ENCODE measurements around the gene SLC2A4RG. TPM values are rescaled to one million over a fixed set of nuclear protein-coding genes. Genes with fewer than 3 reads are reported as not detected.
"Not testable (repeated sequence)": the region's sequence is repeated elsewhere in the genome, so short reads cannot be mapped to it uniquely, and the experiment has no call there.

Gene SLC2A4RG
- total and polyA plus RNA-seq, 2 of the 4 experiments (the other 2 are of a cell fraction), result 5.0 to 50.3 TPM

DNA sequence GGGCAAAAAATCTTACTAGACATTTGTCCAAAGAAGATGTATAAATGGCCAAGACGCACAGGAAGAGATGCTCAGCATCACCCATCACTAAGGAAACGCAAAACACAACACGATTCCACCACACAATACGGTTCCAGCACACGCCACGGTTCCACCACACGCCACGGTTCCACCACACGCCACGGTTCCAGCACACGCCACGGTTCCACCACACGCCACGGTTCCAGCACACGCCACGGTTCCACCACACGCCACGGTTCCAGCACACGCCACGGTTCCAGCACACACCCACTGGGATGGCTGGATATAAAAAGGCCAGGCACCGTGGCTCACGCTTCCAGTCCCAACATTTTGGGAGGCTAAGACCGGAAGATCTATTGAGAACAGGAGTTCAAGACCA, 37.3 kb downstream of the SLC2A4RG start:
- ATAC-seq (ENCODE audit: low read depth); H2AK5ac ChIP-seq (ENCODE audit: low read depth, low read length); H4K5ac ChIP-seq (ENCODE audit: low read depth, low read length); H3K4me1 ChIP-seq (ENCODE audit: control insufficient read depth, insufficient read depth, low read length); H4K91ac ChIP-seq (ENCODE audit: insufficient read depth, low read depth, low read length); in situ Hi-C loops (cut with MboI; ENCODE audit: low sequenced_read_pairs); H3K9me1 ChIP-seq (ENCODE audit: insufficient read depth, low read length); H4K8ac ChIP-seq (ENCODE audit: low read depth in 2 of 2, low read length in 2 of 2); H3K14ac ChIP-seq (replicated peaks; ENCODE audit: low read depth, low read length); H3K4ac ChIP-seq (ENCODE audit: low read depth, low read length); DNase-seq; H3K9ac ChIP-seq (ENCODE audit: low read depth, low read length); H2BK20ac ChIP-seq (ENCODE audit: low read depth, low read length); H3K4me2 ChIP-seq (ENCODE audit: low read depth, low read length); H3K56ac ChIP-seq (ENCODE audit: extremely low read depth, insufficient read depth, low read length); H2AK9ac ChIP-seq (replicated peaks; ENCODE audit: low read depth, low read length, poor library complexity); H2AFZ ChIP-seq (replicated peaks; ENCODE audit: low read length, poor library complexity); H3K23ac ChIP-seq (ENCODE audit: low read depth, low read length); BruUV-seq (replicated peaks); H3K9me3 ChIP-seq (ENCODE audit: control insufficient read depth, insufficient read depth, low read length); H2BK5ac ChIP-seq (ENCODE audit: low read depth, low read length, poor library complexity, severe bottlenecking); H3K27ac ChIP-seq (ENCODE audit: insufficient read depth, low read length); H3K4me3 ChIP-seq (ENCODE audit: insufficient read depth, low read depth, low read length); H3K27me3 ChIP-seq (ENCODE audit: control insufficient read depth, insufficient read depth, low read length); POLR2A ChIA-PET (ENCODE audit: unreplicated experiment); H3K36me3 ChIP-seq (ENCODE audit: control insufficient read depth, insufficient read depth, low read length); H2BK120ac ChIP-seq (ENCODE audit: low read depth, low read length); H3K18ac ChIP-seq (ENCODE audit: low read depth, low read length); CTCF ChIA-PET; dilution Hi-C loops (cut with HindIII; ENCODE audit: low sequenced_read_pairs, unreplicated experiment); H2BK15ac ChIP-seq (ENCODE audit: low read depth, low read length): not testable (repeated sequence)
- intact Hi-C loops (cut with micrococcal nuclease), result loop anchor here (5.0 kb wide), 1 partner anchor 195 kb away; no protein-coding TSS in a partner anchor
- peaks cover 14 to 54% of the 10 kb centered on the region in 2 experiments for H3K79me1 ChIP-seq (ENCODE audit: low read depth in 1 of 2, low read length in 2 of 2)
- peaks cover 25% of the 10 kb centered on the region for H4K20me1 ChIP-seq (ENCODE audit: insufficient read depth, low read length)
- WGBS, 2 experiments (ENCODE audit: extremely low coverage in 2 of 2, insufficient read length in 1 of 2), result 83% methylated on average over 3 of the region's 23 CpGs; no CpG with 5 or more reads in 1 of the 2 experiments

All from IMR-90 (cell line).